22Rv1 (cell line): ENCODE measurements around the gene KRTAP16-1.
"Not testable (repeated sequence)": the region's sequence is repeated elsewhere in the genome, so short reads cannot be mapped to it uniquely, and the experiment has no call there.

Experiments used
- H3K27ac ChIP-seq: fragments of 450-650 bp; 2 replicates; pipeline ENCODE4 v1.5.1; 2017
- CTCF ChIP-seq: fragments of 450-650 bp; IDR thresholded peaks from 2 replicates; pipeline ENCODE4 v1.5.1; 2017; ENCODE audit warnings: mild to moderate bottlenecking
- ZFX ChIP-seq: fragments of 450-650 bp; IDR thresholded peaks from 2 replicates; pipeline ENCODE4 v1.6.1; 2017; ENCODE audit warnings: antibody characterized with exemption, borderline replicate concordance

Gene KRTAP16-1

GRCh38 chr17:41308918-41309359 is at the start of gene KRTAP16-1:
Gene KRTAP16-1, minus strand, starts transcription at chr17:41309309. Its CDS starts 56 bp downstream, at chr17:41309253.
- no peak within 1 kb of the TSS for H3K27ac ChIP-seq
- no peak for TF ChIP-seq CTCF
- no peak for TF ChIP-seq ZFX

- TF ChIP-seq CTCF (no peak), ZFX (no peak)
- no peak overlapping the region for H3K27ac ChIP-seq
Measured at GRCh38 chr17:41354536-41354935, 45.4 kb upstream of the KRTAP16-1 start.

GRCh38 chr17:41352597-41353366 is 43.7 kb upstream of the KRTAP16-1 start:
- TF ChIP-seq ZFX (no peak), CTCF (no peak)
- no peak overlapping the region for H3K27ac ChIP-seq

GRCh38 chr17:41351177-41351576 is 42.1 kb upstream of the KRTAP16-1 start:
- no peak for TF ChIP-seq CTCF
- no peak for TF ChIP-seq ZFX
- H3K27ac ChIP-seq: no peak overlapping the region

GRCh38 chr17:41350381-41350878 is 41.3 kb upstream of the KRTAP16-1 start, which contains the start of gene KRT33A:
Gene KRT33A, minus strand, starts transcription at chr17:41350828. Its CDS starts 61 bp downstream, at chr17:41350767.
- not testable (repeated sequence) for H3K27ac ChIP-seq

- no peak overlapping the region for H3K27ac ChIP-seq
- TF ChIP-seq ZFX (no peak), CTCF (no peak)
Measured at GRCh38 chr17:41347869-41348760, 39.0 kb upstream of the KRTAP16-1 start.

GRCh38 chr17:41346421-41346820 is 37.3 kb upstream of the KRTAP16-1 start:
- not testable (repeated sequence) for H3K27ac ChIP-seq

- no peak overlapping the region for H3K27ac ChIP-seq
- TF ChIP-seq ZFX (no peak), CTCF (no peak)
Measured at GRCh38 chr17:41345992-41346391, 36.9 kb upstream of the KRTAP16-1 start.
